Endodermal cell (in vitro differentiated cells): ENCODE data around the gene SH3PXD2A. TPM values are rescaled to one million over a fixed set of nuclear protein-coding genes. Genes with fewer than 3 reads are reported as not detected.

Experiments
- DNase-seq: peaks from one replicate; pipeline ENCODE4 v3.0.0-alpha.2; 2017
- H3K27ac ChIP-seq: 2 replicates; pipeline ENCODE4 v1.5.1; 2013; ENCODE audit warnings: mild to moderate bottlenecking, low read depth, low read length, moderate library complexity
- H3K27me3 ChIP-seq: 2 replicates; pipeline ENCODE4 v1.6.1; 2013; ENCODE audit warnings: mild to moderate bottlenecking, low read length, moderate library complexity; ENCODE audit not compliant: insufficient read depth, control insufficient read depth, poor library complexity, severe bottlenecking
- H3K36me3 ChIP-seq: 2 replicates; pipeline ENCODE4 v1.7.0; 2013; ENCODE audit warnings: mild to moderate bottlenecking, low read length, moderate library complexity; ENCODE audit not compliant: control insufficient read depth, insufficient read depth
- H3K4me1 ChIP-seq: one replicate; pipeline ENCODE4 v1.7.0; 2013; ENCODE audit warnings: low read length; ENCODE audit not compliant: control insufficient read depth, insufficient read depth
- H3K4me3 ChIP-seq: 2 replicates; pipeline ENCODE4 v1.5.1; 2013; ENCODE audit warnings: mild to moderate bottlenecking, low read length, moderate library complexity
- H3K9ac ChIP-seq: 2 replicates; pipeline ENCODE4 v1.6.1; 2013; ENCODE audit warnings: mild to moderate bottlenecking, low read length, moderate library complexity; ENCODE audit not compliant: poor library complexity, severe bottlenecking; ENCODE audit errors: extremely low read depth
- H3K9me3 ChIP-seq: 2 replicates; pipeline ENCODE4 v1.6.1; 2013; ENCODE audit warnings: mild to moderate bottlenecking, low read length, moderate library complexity; ENCODE audit not compliant: control insufficient read depth
- H3K27ac Mint-ChIP-seq: 2 replicates; pipeline ENCODE4 v1.8.0; 2020; ENCODE audit warnings: mixed read lengths
- H3K27me3 Mint-ChIP-seq: 2 replicates; pipeline ENCODE4 v1.8.0; 2021; ENCODE audit warnings: mild to moderate bottlenecking, mixed read lengths; ENCODE audit not compliant: insufficient read depth
- H3K36me3 Mint-ChIP-seq: 2 replicates; pipeline ENCODE4 v1.8.0; 2020; ENCODE audit warnings: low read depth, mixed read lengths
- H3K4me1 Mint-ChIP-seq: 2 replicates; pipeline ENCODE4 v1.8.0; 2020; ENCODE audit warnings: mixed read lengths
- H3K4me3 Mint-ChIP-seq: 2 replicates; pipeline ENCODE4 v1.8.0; 2020; ENCODE audit warnings: mild to moderate bottlenecking, moderate library complexity, mixed read lengths
- H3K9me3 Mint-ChIP-seq: 2 replicates; pipeline ENCODE4 v1.8.0; 2020; ENCODE audit warnings: mild to moderate bottlenecking, mixed read lengths
- WGBS, 2 experiments: methylation state at CpG; one replicate each; pipeline versions ENCODE4 v1.1.5 to v1.1.7; 2013; ENCODE audit warnings: missing lambda C conversion rate in 2 of 2, mixed read lengths in 1 of 2; ENCODE audit not compliant: insufficient coverage in 1 of 2, insufficient read length in 1 of 2; 5-methylcytosine and 5-hydroxymethylcytosine counted together
- total RNA-seq, 2 donors: library from RNA; stranded (reverse); fragmentation: NEBNext Ultra II Directional in 1 of 2; extraction: Animal tissue kit (Norgen Biotek cat#: 25700) in 1 of 2; gene quantifications; 2 replicates in 1 of 2; 3 replicates in 1 of 2; pipeline ENCODE4 v1.2.1, GENCODE V29; 2021
- TF ChIP-seq, protein P1 (sequence below): fragments of 200-600 bp; sonication (generic); conservative IDR thresholded peaks from 2 replicates; pipeline ENCODE4 v1.5.0; 2021; ENCODE audit warnings: antibody characterized with exemption, mild to moderate bottlenecking

The SH3PXD2A gene
- total RNA-seq, 2 donors from 2014 or later: 15.7 to 22.6 TPM

DNA sequence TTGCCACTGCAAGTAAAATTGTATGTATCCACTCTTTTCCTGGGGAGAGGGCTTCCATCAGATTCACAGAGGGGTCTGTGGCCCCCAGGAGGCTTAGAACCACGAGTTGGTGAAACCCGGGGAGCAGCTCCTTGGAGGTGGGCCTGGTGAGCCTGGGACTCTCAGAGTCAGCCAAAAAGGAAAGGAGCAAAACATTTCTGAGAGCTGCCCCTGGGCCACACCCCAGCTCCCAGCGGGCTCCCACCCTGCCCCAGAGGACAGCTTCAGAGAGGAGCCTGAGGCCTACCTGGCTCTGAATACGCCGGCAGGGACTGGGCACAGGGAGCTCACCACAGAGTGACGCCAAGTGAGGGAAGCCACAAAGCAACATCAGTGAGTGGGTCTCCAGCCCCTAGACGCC, 56.9 kb downstream of the SH3PXD2A start:
- WGBS, 2 experiments: 94 to 95% methylated on average over 6 to 7 of the region's 7 CpGs
- Mint-ChIP-seq H3K27me3 (peaks cover 9% of the 10 kb centered on the region), H3K36me3 (peaks cover 33% of the 10 kb centered on the region), H3K27ac (no peak overlapping the region), H3K4me3 (no peak overlapping the region), H3K4me1 (peaks cover 13% of the 10 kb centered on the region), H3K9me3 (no peaks in the 10 kb centered on the region)
- Histone ChIP-seq H3K27ac (no peak overlapping the region), H3K4me1 (no peaks in the 10 kb centered on the region), H3K36me3 (peaks cover 7% of the 10 kb centered on the region), H3K27me3 (peaks cover 20% of the 10 kb centered on the region), H3K9ac (no peak overlapping the region), H3K4me3 (no peak overlapping the region), H3K9me3 (no peaks in the 10 kb centered on the region)
- TF ChIP-seq, protein P1, sequence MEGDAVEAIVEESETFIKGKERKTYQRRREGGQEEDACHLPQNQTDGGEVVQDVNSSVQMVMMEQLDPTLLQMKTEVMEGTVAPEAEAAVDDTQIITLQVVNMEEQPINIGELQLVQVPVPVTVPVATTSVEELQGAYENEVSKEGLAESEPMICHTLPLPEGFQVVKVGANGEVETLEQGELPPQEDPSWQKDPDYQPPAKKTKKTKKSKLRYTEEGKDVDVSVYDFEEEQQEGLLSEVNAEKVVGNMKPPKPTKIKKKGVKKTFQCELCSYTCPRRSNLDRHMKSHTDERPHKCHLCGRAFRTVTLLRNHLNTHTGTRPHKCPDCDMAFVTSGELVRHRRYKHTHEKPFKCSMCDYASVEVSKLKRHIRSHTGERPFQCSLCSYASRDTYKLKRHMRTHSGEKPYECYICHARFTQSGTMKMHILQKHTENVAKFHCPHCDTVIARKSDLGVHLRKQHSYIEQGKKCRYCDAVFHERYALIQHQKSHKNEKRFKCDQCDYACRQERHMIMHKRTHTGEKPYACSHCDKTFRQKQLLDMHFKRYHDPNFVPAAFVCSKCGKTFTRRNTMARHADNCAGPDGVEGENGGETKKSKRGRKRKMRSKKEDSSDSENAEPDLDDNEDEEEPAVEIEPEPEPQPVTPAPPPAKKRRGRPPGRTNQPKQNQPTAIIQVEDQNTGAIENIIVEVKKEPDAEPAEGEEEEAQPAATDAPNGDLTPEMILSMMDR: no peak
- DNase-seq: no peak

GRCh38 chr10:103797857-103798256, 57.5 kb downstream of the SH3PXD2A start:
- Mint-ChIP-seq H3K4me1 (peaks cover 12% of the 10 kb centered on the region), H3K27ac (no peak overlapping the region), H3K27me3 (peaks cover 6% of the 10 kb centered on the region), H3K36me3 (peaks cover 33% of the 10 kb centered on the region), H3K4me3 (no peak overlapping the region), H3K9me3 (no peaks in the 10 kb centered on the region)
- no peak overlapping the region for H3K9ac ChIP-seq
- no peak overlapping the region for H3K4me3 ChIP-seq
- TF ChIP-seq, protein P1: no peak
- no peak overlapping the region for H3K27ac ChIP-seq
- DNase-seq: no peak
- peaks cover 7% of the 10 kb centered on the region for H3K36me3 ChIP-seq
- 89 to 98% methylated on average over 9 to 12 of the region's 12 CpGs for WGBS, 2 experiments
- no peaks in the 10 kb centered on the region for H3K4me1 ChIP-seq
- no peaks in the 10 kb centered on the region for H3K9me3 ChIP-seq
- peaks cover 13% of the 10 kb centered on the region for H3K27me3 ChIP-seq

DNA sequence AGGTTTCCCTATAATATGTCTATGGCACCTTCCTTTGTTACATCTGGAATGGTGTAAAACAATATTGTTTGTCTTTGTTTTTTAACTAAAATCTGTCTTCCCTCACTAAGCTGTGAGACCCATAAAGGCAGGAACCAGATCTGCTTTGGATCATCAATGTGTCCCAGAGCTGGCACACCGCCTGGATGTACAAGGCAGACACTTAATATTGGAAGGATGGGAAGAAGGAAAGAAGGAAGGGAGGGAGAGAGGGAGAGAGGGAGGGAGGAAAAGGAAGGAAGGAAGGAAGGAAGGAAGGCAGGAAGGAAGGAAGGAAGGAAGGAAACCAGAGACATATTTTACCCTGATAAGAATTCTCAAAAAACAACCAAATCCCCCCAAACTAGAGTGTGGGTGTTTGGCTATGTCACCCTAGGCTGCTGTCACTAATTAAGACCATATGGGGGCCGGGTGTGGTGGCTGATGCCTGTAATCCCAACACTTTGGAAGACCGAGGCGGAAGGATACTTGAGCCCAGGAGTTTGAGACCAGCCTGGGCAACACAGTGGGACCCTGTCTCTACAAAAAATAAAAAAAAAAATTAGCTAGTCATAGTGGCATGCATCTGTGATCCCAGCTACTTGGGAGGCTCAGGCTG, 59.6 kb downstream of the SH3PXD2A start:
- Histone ChIP-seq H3K9me3 (no peaks in the 10 kb centered on the region), H3K4me1 (no peaks in the 10 kb centered on the region), H3K4me3 (no peak overlapping the region), H3K9ac (no peak overlapping the region), H3K36me3 (peaks cover 6% of the 10 kb centered on the region), H3K27me3 (no peaks in the 10 kb centered on the region), H3K27ac (no peak overlapping the region)
- DNase-seq: no peak
- H3K4me1 Mint-ChIP-seq: peaks cover 5% of the 10 kb centered on the region
- 86 to 100% methylated on average over 3 to 4 of the region's 4 CpGs for WGBS, 2 experiments
- no peaks in the 10 kb centered on the region for H3K27me3 Mint-ChIP-seq
- H3K4me3 Mint-ChIP-seq: no peak overlapping the region
- H3K36me3 Mint-ChIP-seq: peaks cover 32% of the 10 kb centered on the region
- no peaks in the 10 kb centered on the region for H3K9me3 Mint-ChIP-seq
- no peak overlapping the region for H3K27ac Mint-ChIP-seq
- TF ChIP-seq, protein P1: no peak
